ENCODE measurements around the gene CIDEA. TPM values are rescaled to one million over a fixed set of nuclear protein-coding genes. Genes with fewer than 3 reads are reported as not detected.

CIDEA gene
- total RNA-seq, 1 experiment from 2014 or later = not detected

GRCh38 chr18:12239431-12239830 is 14.7 kb upstream of the CIDEA start:
- no peak overlapping the region for H3K14ac ChIP-seq (ENCODE audit: insufficient read depth, low read length)
- Mint-ChIP-seq H3K27me3 (ENCODE audit: low read depth) (peaks cover 56% of the 10 kb centered on the region), H3K27ac (no peak overlapping the region), H3K36me3 (ENCODE audit: insufficient read depth in 1 of 3, low read depth in 3 of 3) (peaks cover 0 to 4% (median 1%) of the 10 kb centered on the region in 3 experiments; a peak in 2 of 7 replicates), H3K4me1 (peaks cover 3 to 5% of the 10 kb centered on the region in 2 experiments; a peak in 2 of 4 replicates), H3K9me3 (peaks cover 0 to 9% of the 10 kb centered on the region in 2 experiments; a peak in 4 of 5 replicates), H3K4me3 (no peak overlapping the region; a peak in 1 of 5 replicates)
- no peaks in the 10 kb centered on the region for H3K23me2 ChIP-seq (ENCODE audit: insufficient read length, low read depth, low read length, poor library complexity, severe bottlenecking)
- WGBS (ENCODE audit: extremely low coverage, insufficient read length, low lambda C conversion rate) = no CpG with 5 or more reads among the region's 6 CpGs
- TF ChIP-seq CTCF (conservative IDR thresholded peaks at IDR 0.05) = no peak
- H4K91ac ChIP-seq (ENCODE audit: insufficient read length, low read depth, low read length) = no peak overlapping the region
- H2BK5ac ChIP-seq (ENCODE audit: insufficient read length, low read length) = no peak overlapping the region
- H2BK15ac ChIP-seq (ENCODE audit: low read depth, low read length) = no peak overlapping the region
- no peak overlapping the region for H2BK120ac ChIP-seq (ENCODE audit: low read depth, low read length, poor library complexity, severe bottlenecking)
- no peak overlapping the region for H3K27ac ChIP-seq (ENCODE audit: insufficient read length, low read depth, low read length)
- H3K79me1 ChIP-seq (ENCODE audit: insufficient read depth, low read depth, low read length, poor library complexity, severe bottlenecking) = no peaks in the 10 kb centered on the region
- no peak for DNase-seq
- no peaks in the 10 kb centered on the region for H3K4me1 ChIP-seq (ENCODE audit: insufficient read depth, low read length)
- H3K18ac ChIP-seq (ENCODE audit: insufficient read length, low read depth, low read length) = no peak overlapping the region
- no peak overlapping the region for H4K8ac ChIP-seq (replicated peaks; ENCODE audit: insufficient read length, low read depth, low read length)
- H3K23ac ChIP-seq (ENCODE audit: insufficient read length, low read depth, low read length) = no peak overlapping the region
- H3K56ac ChIP-seq (ENCODE audit: insufficient read length, low read depth, low read length) = no peak overlapping the region
- no peak overlapping the region for H3K9ac ChIP-seq (ENCODE audit: extremely low read depth, insufficient read length, low read length)
- no peaks in the 10 kb centered on the region for H3K27me3 ChIP-seq (ENCODE audit: insufficient read depth, low read length)
- no peak overlapping the region for H3K4me2 ChIP-seq (ENCODE audit: insufficient read depth, insufficient read length, low read length)
- H2AFZ ChIP-seq (ENCODE audit: low read length) = no peak overlapping the region
- H3K4ac ChIP-seq (ENCODE audit: low read depth, low read length) = no peak overlapping the region
- H4K5ac ChIP-seq (ENCODE audit: insufficient read length, low read depth, low read length) = no peak overlapping the region
- no peak overlapping the region for H3T11ph ChIP-seq (ENCODE audit: low read length)
- H2BK20ac ChIP-seq (ENCODE audit: low read depth, low read length, poor library complexity, severe bottlenecking) = no peak overlapping the region
- H3K79me2 ChIP-seq (ENCODE audit: insufficient read depth, low read length) = no peaks in the 10 kb centered on the region
- no peaks in the 10 kb centered on the region for H4K20me1 ChIP-seq (ENCODE audit: control insufficient read depth, insufficient read depth, insufficient read length)
- H2BK12ac ChIP-seq (ENCODE audit: insufficient read length, low read depth, low read length) = no peak overlapping the region
- H2AK5ac ChIP-seq (ENCODE audit: insufficient read length, low read length) = no peak overlapping the region
- H3K9me3 ChIP-seq (ENCODE audit: control insufficient read depth, low read depth, low read length) = no peaks in the 10 kb centered on the region
